Activated naive CD4-positive, alpha-beta T cell treated with anti-CD3 and anti-CD28 coated beads for 36 hours (primary cell): Measurements from ENCODE around the gene ANTXRL. TPM values are rescaled to one million over a fixed set of nuclear protein-coding genes. Genes with fewer than 3 reads are reported as not detected.

Experiments
- CTCF ChIA-PET: fragments of 350-600 bp; sonication (Branson Sonifier 250); formaldehyde crosslinking; loops from one replicate; lab custom pipeline; 2021; ENCODE audit warnings: antibody characterized with exemption; lab: Charles Lee
- DNase-seq: peaks from one replicate; pipeline ENCODE4 v3.0.0-alpha.2; 2020
- H3K27ac Mint-ChIP-seq: one replicate; pipeline ENCODE4 v1.8.0; 2021; ENCODE audit warnings: mild to moderate bottlenecking, mixed read lengths
- H3K27me3 Mint-ChIP-seq: one replicate; pipeline ENCODE4 v1.8.0; 2021; ENCODE audit warnings: low read depth, mixed read lengths
- H3K36me3 Mint-ChIP-seq: one replicate; pipeline ENCODE4 v1.8.0; 2021; ENCODE audit warnings: low read depth, mixed read lengths
- H3K4me1 Mint-ChIP-seq: one replicate; pipeline ENCODE4 v1.8.0; 2021; ENCODE audit warnings: low read depth, mixed read lengths
- H3K4me3 Mint-ChIP-seq: one replicate; pipeline ENCODE4 v1.8.0; 2021; ENCODE audit warnings: mild to moderate bottlenecking, moderate library complexity, mixed read lengths
- H3K9me3 Mint-ChIP-seq: one replicate; pipeline ENCODE4 v1.8.0; 2021; ENCODE audit warnings: mixed read lengths
- intact Hi-C: fragments of 100-400 bp; cut with micrococcal nuclease; formaldehyde crosslinking; loops from one replicate; pipeline ENCODE4 v1.15.1; 2023
- total RNA-seq, 2 experiments: library from RNA; stranded (reverse); gene quantifications; one replicate each; pipeline ENCODE4 v1.2.3, GENCODE V29; 2021

ANTXRL gene
- total RNA-seq, 2 experiments from 2014 or later = not detected

- peak; percentile 81 for DNase-seq
- no peaks in the 10 kb centered on the region for H3K9me3 Mint-ChIP-seq
- H3K4me3 Mint-ChIP-seq = peak overlapping the region; percentile 91
- peak overlapping the region; percentile 32 for H3K27ac Mint-ChIP-seq
- CTCF ChIA-PET = interaction anchor here (1.0 kb wide), 1 partner anchor 15 kb away, joined by 4 read pairs; no protein-coding TSS in a partner anchor
- intact Hi-C loops = loop anchor here (1.0 to 5.0 kb wide), 3 partner anchors 15 to 252 kb away; partner anchors contain the start of gene NCOA4
- H3K36me3 Mint-ChIP-seq = no peaks in the 10 kb centered on the region
- H3K27me3 Mint-ChIP-seq = no peaks in the 10 kb centered on the region
- peaks cover 19% of the 10 kb centered on the region for H3K4me1 Mint-ChIP-seq
Observed at GRCh38 chr10:46284286-46285229, 2.2 kb upstream of the ANTXRL start.

DNA sequence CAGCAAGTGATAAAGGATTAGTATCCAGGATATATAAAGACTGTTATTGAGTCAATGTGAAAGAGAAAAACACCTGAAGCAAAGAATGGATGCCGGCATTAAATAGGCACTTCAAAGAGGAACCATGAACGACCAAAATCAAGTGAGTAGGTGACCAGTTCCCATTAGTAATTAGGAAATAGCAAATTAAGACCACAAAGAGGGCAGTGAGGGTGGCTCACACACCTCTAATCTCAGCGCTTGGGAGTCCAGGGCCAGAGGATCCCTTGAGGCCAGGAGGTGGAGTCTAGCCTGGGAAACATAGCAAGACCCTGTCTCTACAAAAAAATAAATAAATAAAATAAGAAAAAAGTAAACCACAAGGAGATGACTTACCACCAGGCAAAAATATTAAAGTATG is 1.5 kb upstream of the ANTXRL start:
- H3K4me3 Mint-ChIP-seq = peak overlapping the region; percentile 91
- no peak overlapping the region for H3K27ac Mint-ChIP-seq
- no peak for DNase-seq
- H3K27me3 Mint-ChIP-seq = no peaks in the 10 kb centered on the region
- intact Hi-C loops = loop anchor here (2.0 kb wide), 1 partner anchor 178 kb away; no protein-coding TSS in a partner anchor
- peaks cover 19% of the 10 kb centered on the region for H3K4me1 Mint-ChIP-seq
- H3K9me3 Mint-ChIP-seq = no peaks in the 10 kb centered on the region
- CTCF ChIA-PET = no interaction called here
- H3K36me3 Mint-ChIP-seq = no peaks in the 10 kb centered on the region

GRCh38 chr10:46285966-46286620 is 704 bp upstream of the ANTXRL start:
- no peaks in the 10 kb centered on the region for H3K27me3 Mint-ChIP-seq
- no peak overlapping the region for H3K4me3 Mint-ChIP-seq
- CTCF ChIA-PET = interaction anchor here (0.8 kb wide), 1 partner anchor 30 kb away, joined by 3 read pairs; no protein-coding TSS in a partner anchor
- H3K27ac Mint-ChIP-seq = no peak overlapping the region
- no peaks in the 10 kb centered on the region for H3K36me3 Mint-ChIP-seq
- intact Hi-C loops = loop anchor here (2.0 kb wide), 1 partner anchor 179 kb away; no protein-coding TSS in a partner anchor
- peaks cover 19% of the 10 kb centered on the region for H3K4me1 Mint-ChIP-seq
- no peaks in the 10 kb centered on the region for H3K9me3 Mint-ChIP-seq
- DNase-seq = no peak

- Mint-ChIP-seq H3K4me3 (no peak overlapping the region), H3K27me3 (no peaks in the 10 kb centered on the region), H3K4me1 (peaks cover 15% of the 10 kb centered on the region), H3K9me3 (no peaks in the 10 kb centered on the region), H3K36me3 (no peaks in the 10 kb centered on the region), H3K27ac (no peak overlapping the region)
- DNase-seq = no peak
- intact Hi-C loops = no loop called here
- CTCF ChIA-PET = no interaction called here
Observed at GRCh38 chr10:46287846-46288477, 1.2 kb downstream of the ANTXRL start.

- Mint-ChIP-seq H3K9me3 (no peaks in the 10 kb centered on the region), H3K4me1 (peaks cover 9% of the 10 kb centered on the region), H3K4me3 (no peak overlapping the region), H3K27me3 (no peaks in the 10 kb centered on the region), H3K36me3 (no peaks in the 10 kb centered on the region), H3K27ac (no peak overlapping the region)
- intact Hi-C loops = no loop called here
- CTCF ChIA-PET = no interaction called here
- no peak for DNase-seq
Observed at GRCh38 chr10:46288601-46289206, 1.9 kb downstream of the ANTXRL start.

- no peak overlapping the region for H3K27ac Mint-ChIP-seq
- DNase-seq = no peak
- H3K9me3 Mint-ChIP-seq = no peaks in the 10 kb centered on the region
- no peak overlapping the region for H3K4me3 Mint-ChIP-seq
- CTCF ChIA-PET = no interaction called here
- H3K27me3 Mint-ChIP-seq = no peaks in the 10 kb centered on the region
- H3K36me3 Mint-ChIP-seq = no peaks in the 10 kb centered on the region
- peaks cover 4% of the 10 kb centered on the region for H3K4me1 Mint-ChIP-seq
- intact Hi-C loops = no loop called here
Observed at GRCh38 chr10:46289209-46289810, 2.5 kb downstream of the ANTXRL start.

DNA sequence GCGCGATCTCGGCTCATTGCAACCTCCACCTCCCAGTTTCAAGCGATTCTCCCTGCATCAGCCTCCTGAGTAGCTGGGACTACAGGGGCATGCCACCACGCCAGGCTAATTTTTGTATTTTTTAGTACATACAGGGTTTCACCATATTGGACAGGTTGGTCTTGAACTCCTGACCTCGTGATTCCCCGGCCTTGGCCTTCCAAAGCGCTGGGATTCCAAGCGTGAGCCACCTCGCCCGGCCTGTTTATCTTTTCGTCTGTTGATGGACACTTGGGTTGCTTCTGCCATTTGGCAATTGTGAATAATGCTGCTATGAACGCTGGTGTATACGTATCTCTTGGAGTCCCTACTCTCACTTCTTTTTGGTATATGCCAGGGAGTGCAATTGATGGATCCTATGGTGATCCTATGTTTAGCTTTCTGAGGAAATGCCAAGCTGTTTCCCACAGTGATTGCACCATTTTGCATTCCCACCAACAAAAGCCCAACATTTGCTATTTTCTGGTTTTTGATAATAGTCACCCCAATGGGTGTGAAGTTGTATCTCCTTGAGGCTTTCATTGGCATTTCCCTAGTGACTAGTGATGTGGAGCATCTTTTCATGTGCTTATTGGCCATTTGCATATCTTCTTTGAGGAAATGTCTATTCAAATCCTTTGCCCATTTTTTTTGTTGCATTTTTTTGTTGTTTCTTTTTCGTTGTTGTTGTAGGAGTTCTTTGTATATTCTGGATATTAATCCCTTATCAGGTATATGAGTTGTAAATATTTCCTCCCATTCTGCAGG is 3.5 kb downstream of the ANTXRL start:
- Mint-ChIP-seq H3K27me3 (no peaks in the 10 kb centered on the region), H3K4me1 (peaks cover 2% of the 10 kb centered on the region), H3K27ac (no peak overlapping the region), H3K9me3 (no peaks in the 10 kb centered on the region), H3K36me3 (no peaks in the 10 kb centered on the region), H3K4me3 (no peak overlapping the region)
- no peak for DNase-seq
- intact Hi-C loops = no loop called here
- CTCF ChIA-PET = no interaction called here

DNA sequence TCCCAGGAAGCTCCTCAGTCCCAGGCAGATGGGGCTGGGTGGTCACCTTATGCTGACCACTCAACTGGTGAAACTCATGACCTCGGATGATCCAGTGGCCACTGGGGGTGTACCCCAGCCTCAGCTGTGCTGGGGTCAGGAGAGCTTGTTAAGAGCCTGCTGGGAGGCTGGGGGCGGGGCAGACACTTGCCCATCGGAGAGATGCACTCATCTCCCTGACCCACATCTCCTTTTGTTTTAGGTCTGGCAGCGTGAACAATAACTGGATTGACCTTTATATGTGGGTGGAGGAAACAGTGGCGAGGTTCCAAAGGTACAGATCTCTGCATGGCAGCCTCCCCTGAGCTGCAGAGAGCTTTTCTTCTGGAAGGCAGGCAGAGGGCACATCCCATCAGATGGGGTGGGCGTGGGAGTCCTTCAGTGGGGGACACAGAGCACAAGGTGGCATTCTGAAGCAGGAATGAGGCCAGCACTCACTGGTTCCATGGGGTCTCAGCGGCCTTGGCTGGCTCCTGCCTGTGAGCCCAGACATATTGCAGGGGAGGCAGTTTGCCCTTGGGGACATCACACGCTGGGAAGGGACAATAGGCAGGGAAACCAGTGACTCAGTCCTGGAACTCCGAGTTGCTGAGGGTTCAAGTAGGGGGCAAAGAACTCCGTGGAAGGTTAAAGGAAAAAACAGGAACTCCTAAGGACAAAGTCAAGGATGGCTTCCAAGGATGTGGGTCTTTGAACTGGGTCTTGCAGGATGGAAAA is 5.2 kb downstream of the ANTXRL start:
- Mint-ChIP-seq H3K4me1 (no peaks in the 10 kb centered on the region), H3K27me3 (no peaks in the 10 kb centered on the region), H3K36me3 (no peaks in the 10 kb centered on the region), H3K4me3 (no peak overlapping the region), H3K9me3 (no peaks in the 10 kb centered on the region), H3K27ac (no peak overlapping the region)
- CTCF ChIA-PET = no interaction called here
- intact Hi-C loops = no loop called here
- no peak for DNase-seq

GRCh38 chr10:46292573-46293023 is 5.8 kb downstream of the ANTXRL start:
- no peak for DNase-seq
- CTCF ChIA-PET = no interaction called here
- no peak overlapping the region for H3K4me3 Mint-ChIP-seq
- H3K36me3 Mint-ChIP-seq = no peaks in the 10 kb centered on the region
- H3K4me1 Mint-ChIP-seq = no peaks in the 10 kb centered on the region
- H3K27me3 Mint-ChIP-seq = no peaks in the 10 kb centered on the region
- no peaks in the 10 kb centered on the region for H3K9me3 Mint-ChIP-seq
- no peak overlapping the region for H3K27ac Mint-ChIP-seq
- intact Hi-C loops = no loop called here

DNA sequence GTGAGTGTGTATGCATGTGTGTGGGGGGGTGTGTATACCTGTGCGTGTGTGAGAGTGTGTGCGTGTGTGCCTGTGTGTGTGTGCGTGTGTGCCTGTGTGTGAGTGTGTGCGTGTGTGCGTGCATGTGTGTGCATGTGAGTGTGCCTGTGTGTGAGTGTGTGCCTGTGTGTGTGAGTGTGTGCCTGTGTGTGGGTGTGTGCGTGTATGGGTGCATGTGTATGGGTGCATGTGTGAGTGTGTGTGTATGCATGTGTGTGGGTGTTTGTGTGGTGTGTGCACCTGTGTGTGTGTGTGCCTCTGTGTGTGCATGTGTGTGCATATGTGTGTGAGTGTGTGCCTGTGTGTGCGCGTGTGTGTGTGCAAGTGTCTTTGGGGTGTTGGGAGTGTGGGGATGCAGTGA is 6.4 kb downstream of the ANTXRL start:
- no peaks in the 10 kb centered on the region for H3K9me3 Mint-ChIP-seq
- H3K36me3 Mint-ChIP-seq = no peaks in the 10 kb centered on the region
- no peak for DNase-seq
- CTCF ChIA-PET = no interaction called here
- intact Hi-C loops = no loop called here
- no peak overlapping the region for H3K27ac Mint-ChIP-seq
- peaks cover 6% of the 10 kb centered on the region for H3K4me1 Mint-ChIP-seq
- no peak overlapping the region for H3K4me3 Mint-ChIP-seq
- no peaks in the 10 kb centered on the region for H3K27me3 Mint-ChIP-seq
